Renal pelvis (tissue), 4 donors: ENCODE results near the gene KCNA1. TPM values are rescaled to one million over a fixed set of nuclear protein-coding genes. Genes with fewer than 3 reads are reported as not detected.

ENCODE experiments used
- DNase-seq: peaks from one replicate; pipeline ENCODE4 v3.0.0-alpha.2; 2013
- polyA plus RNA-seq, 3 donors: library from polyadenylated mRNA; unstranded; fragments of 120-200 nt; gene quantifications; one replicate each; pipeline ENCODE4 v1.2.1, GENCODE V29; 2013; ENCODE audit not compliant: insufficient read length in 3 of 3

KCNA1 gene
- polyA plus RNA-seq, 3 donors: 0.14 to 0.31 (median 0.16) TPM

DNA sequence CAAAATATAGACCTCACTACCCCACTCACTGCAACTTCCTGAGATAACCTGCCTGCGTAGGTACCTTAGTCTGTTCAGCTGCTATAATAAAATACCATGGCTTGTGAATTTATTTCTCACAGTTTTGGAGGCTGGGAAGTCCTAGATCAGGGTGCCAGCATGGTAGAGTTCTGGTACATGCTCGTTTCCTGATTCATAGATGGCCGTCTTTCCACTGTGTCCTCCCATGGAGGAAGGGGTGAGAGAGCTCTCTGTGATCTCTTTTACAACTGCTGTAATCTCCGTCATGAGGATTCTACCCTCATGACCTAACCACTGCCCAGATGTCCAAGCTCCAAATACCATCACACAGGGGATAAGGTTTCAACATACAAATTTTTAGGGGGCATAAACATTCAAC lies 49.7 kb downstream of the KCNA1 start:
- no peak for DNase-seq

DNA sequence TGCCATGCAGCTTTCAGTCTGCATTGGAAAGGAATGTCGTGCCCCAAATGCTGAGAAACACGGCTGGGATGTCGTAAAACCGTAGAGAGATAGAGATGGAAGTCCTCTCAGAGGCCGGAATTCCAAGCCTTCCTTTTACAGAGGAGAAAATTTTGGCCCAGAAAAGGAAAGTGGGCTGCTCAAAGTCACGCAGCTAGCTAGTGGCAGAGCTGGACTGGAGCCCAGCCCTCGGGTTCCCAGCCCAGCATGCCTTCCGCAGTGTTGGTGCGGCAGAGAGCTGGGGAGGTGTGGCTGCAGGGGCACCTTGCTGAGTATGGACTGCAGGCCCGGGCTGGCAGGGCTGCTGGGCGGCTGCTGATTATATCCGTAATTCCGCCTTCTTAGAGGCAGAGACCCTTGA lies 50.3 kb downstream of the KCNA1 start:
- no peak for DNase-seq

DNA sequence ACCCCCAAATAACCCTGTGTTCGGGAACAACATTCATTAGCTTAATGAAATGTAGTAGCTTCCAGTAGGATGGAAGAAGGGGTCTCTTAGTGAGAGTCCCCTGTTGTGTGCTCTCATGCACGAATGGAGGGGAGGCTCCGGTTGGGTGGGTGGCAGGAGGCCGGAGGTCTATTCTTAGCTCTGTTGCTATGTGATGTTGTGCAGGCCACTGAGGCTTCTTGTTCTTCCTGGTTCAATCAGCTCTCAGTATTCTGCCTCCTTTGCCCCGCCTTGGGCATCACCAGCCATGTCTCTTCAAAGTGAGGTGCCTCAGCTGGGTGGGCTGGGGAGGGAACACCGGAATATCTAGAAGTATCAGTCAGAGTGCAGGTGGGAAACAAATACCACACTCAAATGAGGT lies 50.8 kb downstream of the KCNA1 start:
- peak; percentile 8 for DNase-seq

- no peak for DNase-seq
Observed at GRCh38 chr12:4961311-4961710, 51.6 kb downstream of the KCNA1 start.

DNA sequence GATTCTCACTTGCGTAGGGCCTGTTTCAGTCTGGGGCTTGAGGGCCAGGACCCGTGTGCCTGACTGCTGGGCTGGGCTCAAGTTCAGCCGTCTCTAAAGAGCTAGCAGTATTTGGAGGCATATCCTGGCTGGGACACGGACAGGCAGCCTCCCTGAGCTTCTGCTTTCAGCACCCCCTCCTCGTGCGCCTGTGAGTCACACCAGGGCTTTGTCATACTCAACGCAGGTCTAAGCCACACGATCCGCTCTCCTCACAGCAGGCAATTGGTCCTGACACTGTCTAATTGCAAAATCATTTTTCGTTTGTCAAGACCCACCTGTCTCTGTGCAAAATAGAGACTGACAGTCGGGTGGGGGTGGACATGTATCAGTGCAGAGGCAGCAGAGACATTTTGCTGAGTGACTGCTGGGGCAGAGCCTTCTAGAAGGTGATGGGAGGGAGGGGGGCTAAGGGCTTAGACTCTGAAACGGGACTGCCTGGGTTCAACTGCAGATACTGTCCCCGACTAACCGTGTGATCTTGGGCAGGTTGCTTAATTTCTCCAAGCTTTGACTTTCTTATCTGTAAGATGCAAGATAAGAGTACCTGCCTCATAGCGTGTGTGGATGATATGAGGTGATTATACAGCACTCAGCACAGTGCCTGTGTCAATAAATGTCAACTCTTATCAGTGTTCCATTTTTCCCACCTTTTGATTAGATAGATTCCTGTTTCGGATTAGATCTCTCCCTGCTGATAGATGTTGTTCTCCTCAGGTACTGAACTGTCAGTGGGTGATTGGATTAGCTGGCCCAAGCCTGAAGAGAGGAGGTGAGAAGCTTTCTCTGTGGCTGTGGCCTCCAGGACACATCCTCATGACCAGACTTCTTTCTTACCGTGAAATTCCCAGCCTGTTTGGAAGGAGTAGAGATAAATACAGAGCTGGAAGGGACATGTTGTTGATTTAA lies 53.1 kb downstream of the KCNA1 start:
- DNase-seq: no peak

Other genes starting within 250 kb of the KCNA1 start
- 1 to 10 TPM; 2.7 to 4.0 (median 3.8) TPM for gene GALNT8, start 189.5 kb upstream of the KCNA1 start, polyA plus RNA-seq
- gene KCNA5, start 134.0 kb downstream of the KCNA1 start, polyA plus RNA-seq: 1 to 10 TPM; 1.6 to 2.4 (median 1.7) TPM